DMS153 (cell line): ENCODE data around the gene ZNF503.
"Not testable (repeated sequence)": the region's sequence is repeated elsewhere in the genome, so short reads cannot be mapped to it uniquely, and the experiment has no call there.

Source experiments
- DNase-seq: peaks from one replicate; lab custom pipeline; 2025; lab: John Stamatoyannopoulos, UW

The ZNF503 gene

GRCh38 chr10:75395066-75395931, 6.3 kb downstream of the ZNF503 start:
- DNase-seq, result no peak

- no peak for DNase-seq
Measured at GRCh38 chr10:75394221-75394620, 7.3 kb downstream of the ZNF503 start.

GRCh38 chr10:75392744-75393143, 8.8 kb downstream of the ZNF503 start:
- no peak for DNase-seq

GRCh38 chr10:75392271-75392670, 9.3 kb downstream of the ZNF503 start:
- DNase-seq, result no peak

- no peak for DNase-seq
Measured at GRCh38 chr10:75390178-75390577, 11.4 kb downstream of the ZNF503 start.

GRCh38 chr10:75388082-75388481, 13.5 kb downstream of the ZNF503 start:
- DNase-seq, result no peak

GRCh38 chr10:75386128-75386527, 15.4 kb downstream of the ZNF503 start:
- DNase-seq, result no peak

GRCh38 chr10:75379817-75380216, 21.7 kb downstream of the ZNF503 start:
- DNase-seq, result no peak

GRCh38 chr10:75379212-75379724, 22.3 kb downstream of the ZNF503 start:
- no peak for DNase-seq

- DNase-seq, result no peak
Measured at GRCh38 chr10:75378379-75378778, 23.2 kb downstream of the ZNF503 start.

GRCh38 chr10:75377869-75378268, 23.7 kb downstream of the ZNF503 start:
- DNase-seq, result no peak

GRCh38 chr10:75375838-75376237, 25.7 kb downstream of the ZNF503 start:
- DNase-seq, result no peak

GRCh38 chr10:75371010-75371409, 30.6 kb downstream of the ZNF503 start:
- no peak for DNase-seq

GRCh38 chr10:75369838-75370237, 31.7 kb downstream of the ZNF503 start:
- not testable (repeated sequence) for DNase-seq

GRCh38 chr10:75367901-75368300, 33.7 kb downstream of the ZNF503 start:
- DNase-seq, result no peak

GRCh38 chr10:75367021-75367487, 34.5 kb downstream of the ZNF503 start:
- no peak for DNase-seq

GRCh38 chr10:75363431-75363830, 38.1 kb downstream of the ZNF503 start:
- no peak for DNase-seq

- not testable (repeated sequence) for DNase-seq
Measured at GRCh38 chr10:75359876-75360275, 41.7 kb downstream of the ZNF503 start.

GRCh38 chr10:75358835-75359421, 42.6 kb downstream of the ZNF503 start:
- no peak for DNase-seq

- DNase-seq, result no peak
Measured at GRCh38 chr10:75358132-75358531, 43.4 kb downstream of the ZNF503 start.

- DNase-seq, result no peak
Measured at GRCh38 chr10:75357500-75357899, 44.1 kb downstream of the ZNF503 start.

GRCh38 chr10:75356484-75356883, 45.1 kb downstream of the ZNF503 start:
- no peak for DNase-seq

GRCh38 chr10:75355706-75356105, 45.9 kb downstream of the ZNF503 start:
- DNase-seq, result no peak
